ENCODE data around the gene INTS4. TPM values are rescaled to one million over a fixed set of nuclear protein-coding genes. Genes with fewer than 3 reads are reported as not detected.

The INTS4 gene
- total RNA-seq, 3 donors from 2014 or later (not counting 1 experiment from before 2014, with no cell fraction given), result 65.2 to 97.8 (median 67.5) TPM

- TF ChIP-seq CTCF (IDR thresholded peaks at IDR 0.05), result no peak
- Mint-ChIP-seq H3K4me1 (peaks cover 0 to 2% of the 10 kb centered on the region in 2 donors), H3K27me3 (ENCODE audit: low read depth in 2 of 2) (peaks cover 10 to 12% of the 10 kb centered on the region in 2 donors), H3K9me3 (no peaks in the 10 kb centered on the region), H3K27ac (no peak overlapping the region), H3K36me3 (no peaks in the 10 kb centered on the region), H3K4me3 (no peak overlapping the region)
- intact Hi-C loops (cut with micrococcal nuclease), result no loop called here
- 100% methylated on average over 1 of the region's 2 CpGs for WGBS (ENCODE audit: insufficient coverage)
- H3K9me3 ChIP-seq (ENCODE audit: control insufficient read depth, insufficient read depth, low read length), result no peaks in the 10 kb centered on the region
- ATAC-seq, result no peak
- no peak overlapping the region for H3K4me3 ChIP-seq (ENCODE audit: low read length)
- H3K27me3 ChIP-seq (ENCODE audit: control insufficient read depth, insufficient read depth, low read length), result no peaks in the 10 kb centered on the region
- no peak overlapping the region for H3K27ac ChIP-seq (ENCODE audit: low read length)
- H3K4me1 ChIP-seq (ENCODE audit: control insufficient read depth, insufficient read depth, low read length), result peaks cover 4% of the 10 kb centered on the region
- no peaks in the 10 kb centered on the region for H3K36me3 ChIP-seq (ENCODE audit: control insufficient read depth, insufficient read depth, low read length)
- no peak for DNase-seq
These were observed 33.3 kb upstream of the INTS4 start for GRCh38 chr11:78027759-78028158.

- Histone ChIP-seq H3K27ac (ENCODE audit: low read length) (no peak overlapping the region), H3K27me3 (ENCODE audit: control insufficient read depth, insufficient read depth, low read length) (no peaks in the 10 kb centered on the region), H3K4me1 (ENCODE audit: control insufficient read depth, insufficient read depth, low read length) (peaks cover 4% of the 10 kb centered on the region), H3K4me3 (ENCODE audit: low read length) (no peak overlapping the region), H3K9me3 (ENCODE audit: control insufficient read depth, insufficient read depth, low read length) (no peaks in the 10 kb centered on the region), H3K36me3 (ENCODE audit: control insufficient read depth, insufficient read depth, low read length) (no peaks in the 10 kb centered on the region)
- Mint-ChIP-seq H3K27me3 (ENCODE audit: low read depth in 2 of 2) (peaks cover 22 to 23% of the 10 kb centered on the region in 2 donors), H3K36me3 (no peaks in the 10 kb centered on the region), H3K9me3 (no peaks in the 10 kb centered on the region), H3K4me1 (peaks cover 7 to 9% of the 10 kb centered on the region in 2 donors), H3K27ac (no peak overlapping the region), H3K4me3 (no peak overlapping the region)
- intact Hi-C loops (cut with micrococcal nuclease), result no loop called here
- DNase-seq (no peak), ATAC-seq (no peak)
- TF ChIP-seq CTCF (IDR thresholded peaks at IDR 0.05), result no peak
These were observed 30.9 kb upstream of the INTS4 start for GRCh38 chr11:78025378-78025777.

- Mint-ChIP-seq H3K4me3 (no peak overlapping the region), H3K27me3 (ENCODE audit: low read depth in 2 of 2) (peaks cover 22 to 23% of the 10 kb centered on the region in 2 donors), H3K27ac (no peak overlapping the region), H3K4me1 (peaks cover 7 to 9% of the 10 kb centered on the region in 2 donors), H3K9me3 (no peaks in the 10 kb centered on the region), H3K36me3 (no peaks in the 10 kb centered on the region)
- H3K4me1 ChIP-seq (ENCODE audit: control insufficient read depth, insufficient read depth, low read length), result peaks cover 4% of the 10 kb centered on the region
- no peak for ATAC-seq
- no peaks in the 10 kb centered on the region for H3K9me3 ChIP-seq (ENCODE audit: control insufficient read depth, insufficient read depth, low read length)
- H3K4me3 ChIP-seq (ENCODE audit: low read length), result no peak overlapping the region
- no peak overlapping the region for H3K27ac ChIP-seq (ENCODE audit: low read length)
- DNase-seq, result no peak
- H3K27me3 ChIP-seq (ENCODE audit: control insufficient read depth, insufficient read depth, low read length), result no peaks in the 10 kb centered on the region
- 80% methylated on average over 5 of the region's 7 CpGs for WGBS (ENCODE audit: insufficient coverage)
- H3K36me3 ChIP-seq (ENCODE audit: control insufficient read depth, insufficient read depth, low read length), result no peaks in the 10 kb centered on the region
- intact Hi-C loops (cut with micrococcal nuclease), result loop anchor here (5.0 kb wide), 1 partner anchor 376 kb away; no protein-coding TSS in a partner anchor
- no peak for TF ChIP-seq CTCF (IDR thresholded peaks at IDR 0.05)
These were observed 29.0 kb upstream of the INTS4 start for GRCh38 chr11:78023426-78023825.

Data from natural killer cell (primary cell).